Measurements from ENCODE around the gene MZT2A. TPM values are rescaled to one million over a fixed set of nuclear protein-coding genes. Genes with fewer than 3 reads are reported as not detected.
A peak's percentile ranks its signal among the peaks of the same experiment; 100 is the strongest.
"Not testable (repeated sequence)": the region's sequence is repeated elsewhere in the genome, so short reads cannot be mapped to it uniquely, and the experiment has no call there.

MZT2A gene
- total RNA-seq, 2 experiments from 2014 or later, result 198 to 262 TPM

DNA sequence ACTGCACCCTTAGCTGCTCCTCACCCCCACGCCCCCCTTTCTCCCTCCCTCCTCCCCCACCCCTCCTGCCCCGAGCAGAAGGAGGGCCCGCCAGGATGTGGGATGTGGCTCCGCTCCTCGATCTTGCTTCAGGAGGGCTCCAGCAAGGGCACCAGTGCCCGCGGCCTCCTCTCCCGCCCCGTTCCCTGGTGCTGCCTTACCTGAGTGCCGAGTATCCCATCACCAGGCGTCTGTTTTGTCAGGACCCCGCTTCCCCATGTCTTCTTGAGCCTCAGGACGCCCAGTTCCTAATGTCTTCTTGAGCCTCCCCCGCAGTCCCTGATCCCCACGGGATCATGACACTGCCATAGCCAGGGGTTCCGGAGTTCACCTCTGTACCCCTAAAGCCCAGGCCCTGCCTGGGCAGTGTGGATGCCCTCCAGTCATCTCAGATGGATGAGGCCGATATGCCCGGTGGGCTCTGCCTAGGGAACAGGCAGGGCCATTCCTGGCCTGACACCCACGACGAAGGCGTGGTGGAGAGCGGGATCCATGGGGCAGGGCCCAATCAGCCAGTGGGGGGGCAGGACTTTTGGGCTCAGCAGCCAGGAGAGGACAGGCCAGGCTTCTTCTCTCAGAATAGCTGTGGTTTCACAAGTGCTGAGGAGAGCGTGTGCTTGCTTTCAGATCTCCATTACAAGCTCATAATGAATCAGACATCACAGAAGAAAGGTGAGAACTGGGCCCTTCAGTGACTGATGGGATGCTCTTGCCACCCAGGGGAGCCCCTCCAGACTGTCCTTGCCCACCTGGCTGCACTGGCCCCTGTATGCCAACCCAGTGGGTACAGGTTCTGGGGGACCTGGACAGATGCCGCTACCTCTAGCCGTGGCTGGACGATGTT lies 37.0 kb upstream of the MZT2A start:
- peaks cover 20% of the 10 kb centered on the region for H3K4me1 Mint-ChIP-seq
- DNase-seq; H3K27ac Mint-ChIP-seq; H3K9me3 Mint-ChIP-seq (ENCODE audit: low read depth); H3K27me3 Mint-ChIP-seq; H3K36me3 Mint-ChIP-seq: not testable (repeated sequence)
- ATAC-seq, result peak; percentile 17
- H3K4me3 Mint-ChIP-seq, result peak overlapping the region; percentile 58
- CTCF ChIA-PET, result interaction anchor here (1.4 to 2.4 kb wide), 2 partner anchors 37 to 115 kb away, joined by 4 to 11 read pairs; partner anchors contain the start of gene MZT2A

DNA sequence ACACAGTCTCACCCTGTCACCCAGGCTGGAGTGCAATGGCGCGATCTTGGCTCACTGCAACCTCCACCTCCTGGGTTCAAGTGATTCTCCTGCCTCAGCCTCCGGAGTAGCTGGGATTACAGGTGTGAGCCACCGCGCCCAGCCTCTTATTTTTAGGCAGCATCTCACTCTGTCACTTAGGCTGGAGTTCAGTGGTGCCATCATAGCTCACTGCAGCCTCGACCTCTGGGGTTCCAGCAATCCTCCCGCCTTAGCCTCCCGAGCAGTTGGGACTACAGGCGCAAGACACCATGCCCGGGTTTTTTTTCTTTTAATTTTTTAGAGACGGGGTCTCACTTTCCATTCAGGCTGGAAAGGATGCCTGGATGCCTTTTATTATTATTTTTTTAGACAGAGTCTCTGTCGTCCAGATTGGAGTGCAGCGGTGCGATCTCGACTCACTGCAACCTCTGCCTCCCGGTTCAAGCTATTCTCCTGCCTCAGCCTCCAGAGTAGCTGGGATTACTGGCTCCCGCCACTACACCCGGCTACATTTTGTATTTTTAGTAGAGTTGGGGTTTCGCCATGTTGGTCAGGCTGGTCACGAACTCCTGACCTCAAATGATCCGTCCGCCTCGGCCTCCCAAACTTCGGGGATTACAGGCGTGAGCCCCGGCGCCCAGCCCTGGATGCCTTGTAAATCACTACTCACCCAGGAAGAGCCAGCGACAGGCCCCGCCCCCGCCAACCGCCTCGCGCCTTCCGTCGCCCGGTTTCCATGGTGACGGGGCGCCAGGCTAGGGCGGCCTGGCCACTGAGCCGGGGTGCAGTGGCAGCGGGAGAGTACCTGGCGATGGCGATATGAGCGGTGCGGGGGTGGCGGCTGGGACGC lies 35.2 kb upstream of the MZT2A start, which contains the start of gene CCDC74A:
Gene CCDC74A (plus strand): TSS at position 758 of the 871 bp plus-strand sequence. CDS start 83 bp downstream, at position 841.
- H3K9me3 Mint-ChIP-seq (ENCODE audit: low read depth); H3K27me3 Mint-ChIP-seq; H3K36me3 Mint-ChIP-seq: not testable (repeated sequence)
- peak within 1 kb of the TSS; percentile 82 for H3K4me3 Mint-ChIP-seq
- peak within 1 kb of the TSS; percentile 77 for H3K27ac Mint-ChIP-seq
- ATAC-seq (peak; percentile 93), DNase-seq (peak; percentile 86)
- H3K4me1 Mint-ChIP-seq, result peaks cover 20% of the 10 kb centered on the region
- CTCF ChIA-PET, result interaction anchor here (1.3 to 2.4 kb wide), 2 partner anchors 34 to 35 kb away, joined by 7 to 11 read pairs; partner anchors contain the start of gene MZT2A

DNA sequence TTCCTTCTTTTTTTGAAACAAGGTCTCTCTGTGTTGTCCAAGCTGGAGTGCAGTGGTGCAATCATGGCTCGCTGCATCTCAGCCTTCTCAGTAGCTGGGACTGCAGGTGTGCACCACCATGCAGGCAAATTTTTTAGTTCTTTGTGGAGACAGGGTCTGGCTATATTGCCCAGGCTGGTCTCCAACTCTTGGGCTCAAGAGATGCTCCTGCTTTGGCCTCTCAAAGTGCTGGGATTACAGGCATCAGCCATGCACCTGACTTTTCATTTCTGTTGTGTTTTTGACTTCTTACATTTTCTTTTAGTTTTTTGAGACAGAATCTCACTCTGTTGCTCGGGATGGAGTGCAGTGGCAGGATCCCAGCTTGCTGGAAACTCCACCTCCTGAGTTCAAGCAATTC lies 33.1 kb upstream of the MZT2A start:
- H3K27me3 Mint-ChIP-seq; H3K36me3 Mint-ChIP-seq; H3K4me3 Mint-ChIP-seq; ATAC-seq; H3K27ac Mint-ChIP-seq; H3K9me3 Mint-ChIP-seq (ENCODE audit: low read depth): not testable (repeated sequence)
- H3K4me1 Mint-ChIP-seq, result peaks cover 20% of the 10 kb centered on the region
- DNase-seq, result peak; percentile 23
- CTCF ChIA-PET, result interaction anchor here (1.3 kb wide), 1 partner anchor 32 kb away, joined by 3 read pairs; no protein-coding TSS in a partner anchor

DNA sequence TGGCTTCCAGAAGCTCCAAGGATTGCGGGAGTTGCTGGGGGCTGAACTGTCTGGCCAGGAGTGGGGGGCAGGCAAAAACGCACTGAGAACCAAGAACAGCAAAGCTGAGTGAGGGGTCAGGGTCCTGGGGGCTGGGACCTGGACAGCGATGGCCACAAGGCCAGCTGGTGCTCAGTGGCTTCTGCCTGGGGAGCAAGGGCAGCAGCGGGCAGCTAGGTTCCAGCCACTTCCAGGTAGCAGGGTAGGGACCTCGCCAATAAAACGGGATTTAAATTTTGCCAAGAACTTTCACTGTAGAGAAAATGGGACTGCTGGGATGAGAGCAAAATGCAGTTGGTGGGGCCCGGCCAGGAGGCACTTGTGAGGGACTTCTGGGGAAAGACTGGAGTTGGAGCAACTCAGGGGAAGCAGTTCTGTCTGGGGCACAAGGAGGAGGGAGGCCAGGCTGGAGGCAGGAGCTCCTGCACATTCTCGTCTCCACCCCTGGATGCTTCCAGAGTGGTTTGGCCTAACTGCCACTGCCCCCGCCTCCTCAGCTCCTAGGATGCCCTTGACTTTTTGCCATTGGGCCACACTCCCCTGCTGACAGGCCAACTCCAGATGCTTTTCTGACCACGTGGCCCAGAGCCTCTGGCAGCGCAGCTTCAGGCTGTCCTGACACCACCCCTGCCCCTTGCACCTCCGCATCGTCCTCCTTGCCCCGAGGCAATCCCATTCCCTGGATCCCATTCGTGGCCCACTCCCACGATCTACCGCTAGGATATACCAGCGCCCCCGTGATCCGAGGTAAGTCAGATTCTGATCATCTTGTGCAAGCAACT lies 30.0 kb upstream of the MZT2A start:
- H3K4me1 Mint-ChIP-seq, result peaks cover 1% of the 10 kb centered on the region
- CTCF ChIA-PET, result interaction anchor here (0.7 kb wide), 1 partner anchor 30 kb away, joined by 4 read pairs; the partner anchor contains the start of gene MZT2A
- no peak for ATAC-seq
- no peak overlapping the region for H3K4me3 Mint-ChIP-seq
- peaks cover 6% of the 10 kb centered on the region for H3K36me3 Mint-ChIP-seq
- H3K27me3 Mint-ChIP-seq, result no peaks in the 10 kb centered on the region
- H3K27ac Mint-ChIP-seq, result no peak overlapping the region
- no peaks in the 10 kb centered on the region for H3K9me3 Mint-ChIP-seq (ENCODE audit: low read depth)
- no peak for DNase-seq

DNA sequence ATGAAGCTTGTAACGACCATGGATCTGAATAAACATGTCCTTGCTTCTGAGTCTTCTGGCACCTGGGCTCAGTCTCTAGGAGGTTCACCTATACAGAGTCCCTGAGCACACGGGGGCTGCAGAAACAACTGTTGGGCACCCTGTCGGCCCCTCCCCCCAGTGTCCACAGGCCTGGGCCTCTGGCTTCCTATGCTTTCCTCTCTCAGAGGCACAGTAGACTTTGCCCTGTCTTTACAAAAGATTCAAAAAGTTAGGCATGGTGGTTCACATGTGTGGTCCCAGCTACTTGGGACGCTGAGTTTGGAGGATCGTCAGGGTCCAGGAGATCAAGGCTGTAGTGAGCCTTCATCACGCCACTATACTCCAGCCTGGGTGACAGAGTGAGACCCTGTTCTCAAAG lies 29.3 kb upstream of the MZT2A start:
- ATAC-seq; H3K4me3 Mint-ChIP-seq; H3K4me1 Mint-ChIP-seq; H3K9me3 Mint-ChIP-seq (ENCODE audit: low read depth); H3K36me3 Mint-ChIP-seq; H3K27me3 Mint-ChIP-seq; DNase-seq; H3K27ac Mint-ChIP-seq: not testable (repeated sequence)
- CTCF ChIA-PET, result interaction anchor here (0.7 kb wide), 1 partner anchor 29 kb away, joined by 4 read pairs; the partner anchor contains the start of gene MZT2A

DNA sequence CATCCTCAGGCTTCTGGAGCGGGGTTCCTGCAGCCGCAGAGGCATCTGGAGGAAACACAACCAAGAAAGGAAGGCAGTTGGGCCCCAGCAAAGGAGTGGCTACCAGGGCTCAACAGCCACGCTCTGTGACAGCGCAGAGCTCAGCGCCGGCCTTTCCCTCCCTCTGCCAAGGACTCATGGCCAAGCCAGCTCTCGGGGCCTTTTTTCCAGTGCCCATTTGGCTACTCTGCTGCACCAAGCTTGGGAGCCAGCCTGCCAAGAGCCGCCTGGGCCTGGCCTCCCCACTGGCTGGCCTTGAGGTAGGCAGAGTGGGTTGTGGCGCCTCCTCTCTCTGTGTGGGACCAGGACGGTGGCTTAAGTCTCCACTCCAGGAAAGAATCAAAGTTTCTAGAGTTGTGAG lies 28.3 kb upstream of the MZT2A start:
- no peak overlapping the region for H3K27ac Mint-ChIP-seq
- no peaks in the 10 kb centered on the region for H3K9me3 Mint-ChIP-seq (ENCODE audit: low read depth)
- no peak overlapping the region for H3K4me3 Mint-ChIP-seq
- no peaks in the 10 kb centered on the region for H3K27me3 Mint-ChIP-seq
- ATAC-seq (no peak), DNase-seq (no peak)
- no peaks in the 10 kb centered on the region for H3K4me1 Mint-ChIP-seq
- peaks cover 8% of the 10 kb centered on the region for H3K36me3 Mint-ChIP-seq
- CTCF ChIA-PET, result no interaction called here

DNA sequence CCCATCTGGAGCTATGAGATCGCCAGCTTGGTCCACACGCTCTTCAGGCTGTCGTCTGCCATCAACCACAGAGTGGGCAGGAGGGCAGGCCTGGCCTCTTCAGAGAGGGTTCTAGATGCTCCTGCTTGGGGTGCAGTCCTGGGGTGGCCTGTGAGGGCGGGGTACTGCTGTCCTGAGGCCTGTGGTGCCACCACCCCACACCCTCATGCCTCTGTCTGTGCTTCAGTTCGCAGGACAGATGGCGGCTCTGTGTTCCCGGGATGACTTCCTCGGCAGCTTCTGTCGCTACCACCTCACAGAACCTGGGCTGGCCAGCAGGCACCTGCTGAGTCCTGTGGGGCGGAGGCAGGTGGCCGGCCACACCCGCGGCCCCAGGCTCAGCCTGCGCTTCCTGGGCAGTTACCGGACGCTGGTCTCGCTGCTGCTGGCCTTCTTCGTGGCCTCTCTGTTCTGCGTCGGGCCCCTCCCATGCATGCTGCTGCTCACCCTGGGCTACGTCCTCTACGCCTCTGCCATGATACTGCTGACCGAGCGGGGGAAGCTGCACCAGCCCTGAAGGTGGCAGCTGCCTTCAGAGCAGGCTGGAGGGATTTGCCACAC lies 27.8 kb upstream of the MZT2A start:
- H3K27ac Mint-ChIP-seq; H3K9me3 Mint-ChIP-seq (ENCODE audit: low read depth); H3K4me1 Mint-ChIP-seq; H3K27me3 Mint-ChIP-seq; ATAC-seq; H3K4me3 Mint-ChIP-seq; CTCF ChIA-PET; H3K36me3 Mint-ChIP-seq; DNase-seq: not testable (repeated sequence)

DNA sequence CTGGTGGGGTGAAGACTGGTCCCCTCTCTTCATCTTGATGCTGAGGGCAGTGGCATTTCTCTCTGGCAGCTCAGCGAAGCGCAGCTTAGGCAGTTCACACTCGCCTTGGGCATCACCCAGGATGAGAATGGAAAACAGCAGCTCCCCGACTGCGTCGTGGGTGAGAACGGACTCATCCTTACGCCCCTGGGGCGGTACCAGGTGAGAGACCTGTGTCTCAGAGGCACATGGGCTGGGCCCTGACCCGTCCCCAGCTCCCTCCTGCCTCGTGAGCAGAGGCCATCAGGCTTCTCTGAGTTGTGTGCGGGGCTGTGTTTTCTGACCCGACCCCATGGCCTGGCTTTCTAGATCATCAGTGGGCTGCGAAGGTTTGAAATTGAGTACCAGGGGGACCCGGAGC lies 27.3 kb upstream of the MZT2A start:
- no peak for DNase-seq
- H3K27ac Mint-ChIP-seq, result no peak overlapping the region
- ATAC-seq, result no peak
- H3K9me3 Mint-ChIP-seq (ENCODE audit: low read depth), result no peaks in the 10 kb centered on the region
- peaks cover 4% of the 10 kb centered on the region for H3K4me1 Mint-ChIP-seq
- H3K27me3 Mint-ChIP-seq, result no peaks in the 10 kb centered on the region
- no peak overlapping the region for H3K4me3 Mint-ChIP-seq
- H3K36me3 Mint-ChIP-seq, result peaks cover 8% of the 10 kb centered on the region
- CTCF ChIA-PET, result no interaction called here

DNA sequence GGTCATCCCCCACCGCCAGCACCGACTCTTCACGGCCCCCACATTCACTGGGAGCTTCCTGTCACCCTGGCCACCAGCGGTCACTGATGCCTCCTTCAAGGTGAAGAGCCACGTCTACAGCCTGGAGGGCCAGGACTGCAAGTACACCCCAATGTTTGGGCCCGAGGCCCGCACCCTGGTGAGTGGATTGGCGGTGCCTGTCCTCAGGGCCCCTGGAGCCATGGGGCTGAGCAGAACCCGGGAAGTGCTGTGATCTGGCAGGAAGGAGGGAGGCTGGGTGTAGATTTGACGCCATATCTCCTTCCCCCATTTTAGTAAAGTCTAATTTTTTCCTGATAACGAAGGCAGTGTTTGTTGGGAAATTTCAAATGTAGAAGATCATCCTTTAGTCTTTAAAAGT lies 26.3 kb upstream of the MZT2A start:
- peaks cover 12% of the 10 kb centered on the region for H3K4me1 Mint-ChIP-seq
- H3K27ac Mint-ChIP-seq; H3K9me3 Mint-ChIP-seq (ENCODE audit: low read depth); H3K4me3 Mint-ChIP-seq; H3K27me3 Mint-ChIP-seq; DNase-seq; CTCF ChIA-PET; H3K36me3 Mint-ChIP-seq; ATAC-seq: not testable (repeated sequence)

DNA sequence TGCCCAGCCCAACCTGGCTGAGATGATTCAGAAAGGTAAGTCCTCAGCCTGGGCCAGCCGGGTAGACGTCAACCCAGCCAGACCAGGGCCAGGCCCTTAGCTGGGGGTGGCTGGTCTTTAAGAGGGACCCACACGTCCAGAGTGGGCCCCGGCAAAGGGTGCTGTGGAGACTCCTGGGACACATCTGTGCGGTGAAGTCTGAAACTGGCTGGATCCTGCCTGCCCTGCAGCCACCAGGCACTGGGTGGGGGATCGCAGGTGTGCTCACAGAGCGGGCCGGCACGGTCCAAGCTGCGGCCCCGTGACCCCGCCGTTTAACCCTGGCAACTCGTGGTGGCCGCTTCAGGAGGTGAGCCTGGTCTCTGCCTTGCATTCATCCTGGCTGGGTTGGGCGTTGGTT lies 25.7 kb upstream of the MZT2A start:
- peaks cover 14% of the 10 kb centered on the region for H3K4me1 Mint-ChIP-seq
- H3K4me3 Mint-ChIP-seq; ATAC-seq; H3K36me3 Mint-ChIP-seq; H3K27me3 Mint-ChIP-seq; DNase-seq; H3K9me3 Mint-ChIP-seq (ENCODE audit: low read depth); CTCF ChIA-PET; H3K27ac Mint-ChIP-seq: not testable (repeated sequence)

DNA sequence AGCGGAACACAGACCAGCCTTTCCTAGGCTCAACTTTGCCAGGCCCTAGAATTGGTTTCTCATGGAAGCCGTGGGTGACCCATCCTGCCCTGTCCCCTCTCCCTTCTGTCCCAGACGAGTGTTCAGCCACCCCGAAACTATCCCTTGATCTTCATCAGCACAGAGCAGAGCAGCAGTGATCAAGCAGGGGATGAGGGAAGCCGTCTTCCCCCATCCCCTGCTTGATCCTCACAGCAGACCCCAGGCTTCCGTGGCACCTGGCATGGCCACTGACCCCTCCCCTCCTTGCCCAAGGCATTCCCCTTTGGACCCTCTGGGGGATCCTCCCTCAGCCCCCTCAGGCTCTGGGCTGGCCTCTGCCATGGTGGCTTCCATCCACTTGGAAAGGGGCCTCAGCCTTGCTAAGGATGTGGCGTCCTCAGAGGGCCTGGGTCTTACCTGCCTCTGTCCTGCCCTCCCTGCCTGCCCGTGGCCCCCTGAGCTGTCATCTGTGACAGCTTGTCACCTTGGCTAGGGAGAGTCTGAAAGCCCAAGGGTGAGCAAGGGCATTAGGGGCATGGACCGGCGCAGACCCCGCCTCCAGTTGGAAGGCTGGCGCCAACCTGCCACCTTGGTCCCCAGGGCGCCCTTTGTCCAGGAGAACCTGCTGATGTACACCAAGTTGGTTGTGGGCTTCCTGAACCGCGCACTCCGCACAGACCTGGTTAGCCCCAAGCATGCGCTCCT lies 25.1 kb upstream of the MZT2A start:
- Mint-ChIP-seq H3K9me3 (ENCODE audit: low read depth) (no peaks in the 10 kb centered on the region), H3K27me3 (no peaks in the 10 kb centered on the region), H3K4me3 (no peak overlapping the region), H3K36me3 (peaks cover 12% of the 10 kb centered on the region), H3K27ac (no peak overlapping the region), H3K4me1 (peaks cover 19% of the 10 kb centered on the region)
- ATAC-seq (no peak), DNase-seq (no peak)
- CTCF ChIA-PET, result interaction anchor here (0.6 kb wide), 1 partner anchor 452 kb away, joined by 3 read pairs; no protein-coding TSS in a partner anchor

DNA sequence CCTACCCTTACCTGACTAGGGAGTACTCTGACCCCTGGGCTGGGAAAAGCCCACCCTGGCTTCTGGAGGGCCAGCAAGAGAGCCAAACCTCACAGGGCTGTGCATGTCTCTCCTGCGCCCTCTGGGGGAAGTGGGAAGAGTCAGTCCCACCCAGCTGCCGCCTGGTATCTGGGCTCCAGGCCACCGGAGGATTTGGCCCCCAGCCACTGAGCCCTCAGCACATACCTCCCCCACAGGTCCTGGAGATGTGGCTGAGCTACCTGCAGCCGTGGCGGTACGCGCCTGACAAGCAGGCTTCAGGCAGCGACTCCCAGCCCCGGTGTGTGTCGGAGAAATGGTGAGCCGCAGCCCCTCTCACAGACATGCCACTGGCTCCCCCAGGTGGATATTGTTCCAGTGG lies 24.4 kb upstream of the MZT2A start:
- H3K4me3 Mint-ChIP-seq; DNase-seq; H3K27me3 Mint-ChIP-seq; CTCF ChIA-PET; ATAC-seq; H3K27ac Mint-ChIP-seq; H3K9me3 Mint-ChIP-seq (ENCODE audit: low read depth): not testable (repeated sequence)
- peaks cover 19% of the 10 kb centered on the region for H3K4me1 Mint-ChIP-seq
- peaks cover 12% of the 10 kb centered on the region for H3K36me3 Mint-ChIP-seq

Data from activated CD8-positive, alpha-beta memory T cell treated with anti-CD3 and anti-CD28 coated beads, Interleukin-2, amount 10 ng/mL, durations not matched to agents 7 days and 5 days (primary cell).